ENCODE results near the gene LRRC15. TPM values are rescaled to one million over a fixed set of nuclear protein-coding genes. Genes with fewer than 3 reads are reported as not detected.
A peak's percentile ranks its signal among the peaks of the same experiment; 100 is the strongest.

The LRRC15 gene
- total RNA-seq, 8 experiments from 2014 or later, result 0.05 to 0.71 (median 0.21) TPM

- no peak overlapping the region for H3K27ac ChIP-seq
- H3K4me1 ChIP-seq (replicated peaks in 1 of 2), result peaks cover 21 to 50% of the 10 kb centered on the region in 2 donors
- H3K4me3 ChIP-seq, result no peak overlapping the region
- no peak for ATAC-seq (replicated peaks in 6 of 8)
- 45 to 83% (median 60%) methylated on average over 1 to 4 of the region's 5 CpGs; no CpG with 5 or more reads in 4 of the 10 experiments for WGBS, 10 experiments
- in situ Hi-C loops (cut with MboI; ENCODE audit: low pct_unique_long_range_greater_than_20kb in 2 of 9, low sequenced_read_pairs in 9 of 9, unreplicated experiment in 9 of 9), result loop anchor here in 6 of 9 experiments (10.0 to 25.0 kb wide), 6 partner anchors 183 to 658 kb away; partner anchors contain the start of gene HES1 (in 2 of the 6)
Observed at GRCh38 chr3:194320100-194320499, 49.4 kb downstream of the LRRC15 start.

DNA sequence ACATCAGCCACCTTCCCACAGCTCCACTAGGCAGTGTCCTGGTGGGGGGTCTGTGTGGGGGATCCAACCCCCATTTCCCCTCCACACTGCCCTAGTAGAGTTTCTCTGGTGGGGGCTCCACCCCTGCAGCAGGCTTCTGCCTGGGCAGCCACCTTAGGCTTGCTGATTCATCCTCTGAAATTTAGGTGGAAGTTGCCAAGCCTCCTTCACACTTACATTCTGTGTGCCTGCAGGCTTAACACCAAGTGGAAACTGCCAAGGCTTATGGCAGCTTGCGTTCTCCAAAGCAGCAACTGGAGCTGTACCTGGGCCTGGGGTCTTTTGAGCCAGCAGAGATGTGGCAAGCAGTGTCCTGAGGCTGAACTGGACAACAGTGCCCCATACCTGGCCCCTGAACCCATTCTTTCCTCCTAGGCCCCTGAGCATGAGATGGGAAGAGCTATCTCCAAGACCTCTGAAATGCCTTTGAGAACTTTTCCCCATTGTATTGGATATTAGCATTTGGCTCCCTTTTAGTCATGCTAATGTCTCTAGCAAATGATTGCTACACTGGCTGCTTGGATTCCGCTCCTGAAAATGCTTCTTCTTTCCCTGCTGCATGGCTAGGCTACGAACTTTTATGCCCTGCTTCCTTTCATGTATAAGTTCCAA is 50.9 kb downstream of the LRRC15 start:
- 39 to 100% (median 76%) methylated on average over 1 to 3 of the region's 3 CpGs; no CpG with 5 or more reads in 1 of the 10 experiments for WGBS, 10 experiments
- Histone ChIP-seq H3K4me1 (replicated peaks in 1 of 2) (peaks cover 14 to 44% of the 10 kb centered on the region in 2 donors), H3K27ac (no peak overlapping the region), H3K4me3 (no peak overlapping the region)
- ATAC-seq (replicated peaks in 6 of 8), result no peak
- in situ Hi-C loops (cut with MboI; ENCODE audit: low pct_unique_long_range_greater_than_20kb in 2 of 9, low sequenced_read_pairs in 9 of 9, unreplicated experiment in 9 of 9), result loop anchor here in 8 of 9 experiments (5.0 to 25.0 kb wide), 9 partner anchors 174 to 656 kb away; partner anchors contain the start of gene HES1 (in 2 of the 8)

DNA sequence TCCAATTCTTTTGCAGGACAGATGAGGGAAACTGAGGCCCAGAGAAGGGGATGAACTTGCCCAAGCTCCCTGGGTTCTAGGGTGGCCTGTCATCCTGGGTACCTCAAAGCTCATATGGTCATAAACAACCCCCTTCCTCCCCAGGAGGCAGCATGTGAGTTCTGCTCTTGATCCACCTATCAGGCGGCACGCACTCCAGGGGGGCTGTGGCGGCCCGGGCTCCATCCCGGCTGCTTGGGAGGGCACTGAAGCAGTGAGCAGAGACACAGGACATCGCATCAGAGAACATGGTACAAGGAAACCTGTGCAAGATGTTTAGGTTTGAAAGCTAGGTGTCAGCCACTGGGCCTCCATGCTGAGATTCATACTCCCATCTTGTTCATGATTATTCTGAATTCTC is 52.6 kb downstream of the LRRC15 start:
- no peak for ATAC-seq (replicated peaks in 6 of 8)
- H3K27ac ChIP-seq, result no peak overlapping the region
- peaks cover 24 to 42% of the 10 kb centered on the region in 2 donors for H3K4me1 ChIP-seq (replicated peaks in 1 of 2)
- no peak overlapping the region for H3K4me3 ChIP-seq
- in situ Hi-C loops (cut with MboI; ENCODE audit: low pct_unique_long_range_greater_than_20kb in 2 of 9, low sequenced_read_pairs in 9 of 9, unreplicated experiment in 9 of 9), result loop anchor here in 8 of 9 experiments (5.0 to 25.0 kb wide), 9 partner anchors 172 to 655 kb away; partner anchors contain the start of gene HES1 (in 2 of the 8)
- WGBS, 10 experiments, result 87 to 100% (median 98%) methylated on average over 1 to 6 of the region's 6 CpGs; no CpG with 5 or more reads in 7 of the 10 experiments

DNA sequence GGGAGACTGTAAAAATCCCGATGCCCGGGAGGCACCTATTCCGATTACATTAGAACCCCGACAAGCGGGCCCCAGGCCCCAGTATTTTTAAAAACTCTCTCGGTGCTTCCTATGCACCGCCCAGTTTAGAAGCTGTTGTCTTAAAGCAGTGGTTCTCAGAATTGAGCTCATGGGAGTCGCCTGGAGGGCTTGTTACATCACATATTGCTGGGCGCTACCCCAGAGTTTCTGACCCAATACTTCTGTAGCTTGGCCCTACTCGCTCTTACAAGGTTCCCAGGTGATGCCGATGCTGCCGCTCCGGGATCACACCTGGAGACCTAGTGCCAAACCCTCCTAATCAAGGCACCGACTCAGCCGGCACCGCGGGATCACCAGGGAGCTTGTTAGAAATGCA is 53.6 kb downstream of the LRRC15 start:
- peaks cover 24 to 32% of the 10 kb centered on the region in 2 donors for H3K4me1 ChIP-seq (replicated peaks in 1 of 2)
- 3 to 87% (median 30%) methylated on average over 2 to 14 of the region's 17 CpGs; no CpG with 5 or more reads in 1 of the 10 experiments for WGBS, 10 experiments
- in situ Hi-C loops (cut with MboI; ENCODE audit: low pct_unique_long_range_greater_than_20kb in 2 of 9, low sequenced_read_pairs in 9 of 9, unreplicated experiment in 9 of 9), result loop anchor here in 8 of 9 experiments (5.0 to 25.0 kb wide), 9 partner anchors 171 to 654 kb away; partner anchors contain the start of gene HES1 (in 2 of the 8)
- ATAC-seq (replicated peaks in 6 of 8), result peak; percentile 1 to 54 (median 7)
- H3K4me3 ChIP-seq, result peak overlapping the region in 3 of 5 donors; percentile 10 to 21 (median 16)
- no peak overlapping the region for H3K27ac ChIP-seq

GRCh38 chr3:194315088-194315964 is 54.2 kb downstream of the LRRC15 start:
- H3K27ac ChIP-seq, result peak overlapping the region in 1 of 2 donors; percentile 33

DNA sequence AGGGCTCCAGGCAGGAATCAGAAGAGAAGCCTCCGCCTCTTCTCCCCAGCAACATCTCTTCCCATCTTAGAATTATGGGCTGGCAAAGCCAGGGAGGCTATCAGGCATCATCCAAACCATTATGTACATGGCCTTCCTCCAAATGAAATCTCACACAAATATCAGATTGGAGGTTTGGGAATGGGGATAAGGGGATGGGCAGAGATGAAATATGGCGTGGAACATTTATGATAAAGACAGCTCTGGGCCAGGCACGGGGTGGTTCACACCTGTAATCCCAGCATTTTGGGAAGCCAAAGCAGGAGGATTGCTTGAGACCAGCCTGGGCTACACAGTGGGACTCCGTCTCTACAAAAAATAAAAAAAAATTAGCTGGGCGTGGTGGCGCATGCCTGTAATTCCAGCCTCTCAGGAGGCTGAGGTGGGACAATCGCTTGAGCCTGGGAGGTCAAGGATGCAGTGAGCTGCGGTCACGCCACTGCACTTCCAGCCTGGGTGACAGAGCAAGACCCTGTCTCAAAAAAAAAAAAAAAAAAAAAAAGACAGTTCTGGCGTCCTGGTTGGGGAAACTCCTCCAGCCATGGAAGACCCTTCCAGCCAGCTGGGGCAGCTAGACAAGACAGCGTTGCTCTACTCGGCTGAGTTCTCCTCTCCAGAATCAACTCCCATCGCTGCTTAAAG is 55.0 kb downstream of the LRRC15 start:
- ATAC-seq (replicated peaks in 6 of 8), result no peak
- in situ Hi-C loops (cut with MboI; ENCODE audit: low pct_unique_long_range_greater_than_20kb in 2 of 9, low sequenced_read_pairs in 9 of 9, unreplicated experiment in 9 of 9), result loop anchor here in 8 of 9 experiments (5.0 to 25.0 kb wide), 9 partner anchors 170 to 652 kb away; partner anchors contain the start of gene HES1 (in 2 of the 8)

More at GRCh38 chr3:194315088-194315964, 54.2 kb downstream of the LRRC15 start:
- ATAC-seq (replicated peaks in 6 of 8), result peak; percentile 84 to 90 (median 87)
- WGBS, 10 experiments, result 0 to 57% (median 13%) methylated on average over 2 to 36 of the region's 54 CpGs; no CpG with 5 or more reads in 1 of the 10 experiments
- peaks cover 24 to 26% of the 10 kb centered on the region in 2 donors for H3K4me1 ChIP-seq (replicated peaks in 1 of 2)
- in situ Hi-C loops (cut with MboI; ENCODE audit: low pct_unique_long_range_greater_than_20kb in 2 of 9, low sequenced_read_pairs in 9 of 9, unreplicated experiment in 9 of 9), result loop anchor here in 8 of 9 experiments (5.0 to 25.0 kb wide), 9 partner anchors 171 to 653 kb away; partner anchors contain the start of gene HES1 (in 2 of the 8)
- peak overlapping the region; percentile 0 to 21 (median 14) for H3K4me3 ChIP-seq

DNA sequence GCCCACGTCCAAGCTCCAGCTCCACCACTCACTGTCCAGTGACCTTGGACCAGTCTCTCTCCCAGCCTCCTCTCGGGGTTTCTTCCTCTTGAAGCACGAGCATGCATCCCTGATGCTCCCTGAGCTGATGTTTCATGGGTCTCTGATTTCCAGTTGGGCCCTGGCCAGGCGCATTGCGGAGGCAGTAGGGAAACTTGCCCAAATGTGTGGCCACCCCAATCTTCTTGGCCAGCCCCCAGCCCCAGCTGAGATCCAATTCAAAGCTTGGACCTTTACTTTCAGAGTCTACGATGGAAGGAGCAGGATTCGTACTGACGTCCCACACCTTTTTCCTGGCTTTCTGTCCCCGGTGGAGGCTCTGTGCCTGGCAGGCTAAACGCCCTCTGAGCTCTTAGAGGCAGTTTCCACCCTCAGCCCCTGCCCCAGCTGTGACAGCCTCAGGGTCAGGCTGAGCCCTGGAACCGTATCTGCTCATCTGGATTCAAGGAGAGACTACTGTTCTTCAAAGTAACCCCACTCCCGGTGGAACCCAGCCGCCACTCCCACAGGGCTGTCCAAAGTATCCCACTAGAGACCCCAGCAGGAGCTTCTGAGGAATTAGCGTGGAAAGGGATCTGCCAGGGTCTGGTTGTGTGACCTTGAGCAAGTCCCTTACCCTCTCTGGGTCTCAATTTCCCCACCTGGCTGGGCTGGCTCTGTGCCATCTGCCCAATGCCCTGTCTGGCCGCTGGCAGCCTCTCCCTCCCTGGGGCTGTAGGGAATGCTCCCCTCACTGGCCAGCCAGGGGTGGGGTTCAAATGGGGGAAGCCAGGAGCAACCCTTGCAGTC is 55.8 kb downstream of the LRRC15 start:
- in situ Hi-C loops (cut with MboI; ENCODE audit: low pct_unique_long_range_greater_than_20kb in 2 of 9, low sequenced_read_pairs in 9 of 9, unreplicated experiment in 9 of 9), result loop anchor here in 8 of 9 experiments (10.0 to 25.0 kb wide), 8 partner anchors 169 to 651 kb away; partner anchors contain the start of gene HES1 (in 2 of the 8)
- H3K4me1 ChIP-seq (replicated peaks in 1 of 2), result peaks cover 24 to 25% of the 10 kb centered on the region in 2 donors
- no peak overlapping the region for H3K4me3 ChIP-seq
- no peak for ATAC-seq (replicated peaks in 6 of 8)
- 0 to 100% (median 73%) methylated on average over 1 to 9 of the region's 15 CpGs; no CpG with 5 or more reads in 2 of the 10 experiments for WGBS, 10 experiments
- no peak overlapping the region for H3K27ac ChIP-seq

More for the DNA sequence above, 55.0 kb downstream of the LRRC15 start:
- H3K4me3 ChIP-seq, result no peak overlapping the region
- peaks cover 24% of the 10 kb centered on the region in 2 donors for H3K4me1 ChIP-seq (replicated peaks in 1 of 2)
- 58 to 93% (median 70%) methylated on average over 2 to 6 of the region's 13 CpGs; no CpG with 5 or more reads in 1 of the 10 experiments for WGBS, 10 experiments
- peak overlapping the region in 1 of 2 donors; percentile 33 for H3K27ac ChIP-seq

DNA sequence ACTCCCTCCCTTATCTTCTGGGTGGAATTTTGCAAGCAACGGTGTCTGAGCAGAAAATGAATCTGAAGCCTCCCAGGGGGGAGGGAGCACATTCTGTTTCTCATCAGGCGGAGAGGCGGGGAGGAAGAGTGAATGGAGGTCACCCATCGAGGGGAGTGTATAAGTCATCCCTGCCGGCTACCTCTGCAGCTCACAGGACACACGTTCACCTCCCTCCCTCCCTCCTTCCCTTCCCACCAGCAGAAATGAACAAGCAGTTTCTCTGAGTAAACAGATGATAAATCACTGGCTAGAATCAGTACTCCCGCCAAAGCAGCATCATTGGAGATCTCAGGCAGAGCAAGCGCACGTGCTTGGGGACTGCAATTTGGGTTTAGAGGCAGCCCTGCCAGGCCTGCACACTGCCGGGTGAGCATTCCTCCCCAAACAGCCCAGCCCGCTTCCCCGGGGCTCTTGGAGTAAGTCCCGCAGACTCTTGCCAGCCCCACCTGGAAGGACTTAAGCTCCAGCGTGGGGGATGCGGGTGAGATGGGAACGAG is 56.7 kb downstream of the LRRC15 start:
- Histone ChIP-seq H3K27ac (no peak overlapping the region), H3K4me3 (no peak overlapping the region), H3K4me1 (replicated peaks in 1 of 2) (peaks cover 24 to 27% of the 10 kb centered on the region in 2 donors)
- 6 to 50% (median 35%) methylated on average over 2 to 9 of the region's 16 CpGs; no CpG with 5 or more reads in 4 of the 10 experiments for WGBS, 10 experiments
- peak in 6 of 8 experiments; percentile 10 to 84 (median 76) for ATAC-seq (replicated peaks in 6 of 8)
- in situ Hi-C loops (cut with MboI; ENCODE audit: low pct_unique_long_range_greater_than_20kb in 2 of 9, low sequenced_read_pairs in 9 of 9, unreplicated experiment in 9 of 9), result loop anchor here in 8 of 9 experiments (10.0 to 25.0 kb wide), 8 partner anchors 168 to 651 kb away; partner anchors contain the start of gene HES1 (in 2 of the 8)

DNA sequence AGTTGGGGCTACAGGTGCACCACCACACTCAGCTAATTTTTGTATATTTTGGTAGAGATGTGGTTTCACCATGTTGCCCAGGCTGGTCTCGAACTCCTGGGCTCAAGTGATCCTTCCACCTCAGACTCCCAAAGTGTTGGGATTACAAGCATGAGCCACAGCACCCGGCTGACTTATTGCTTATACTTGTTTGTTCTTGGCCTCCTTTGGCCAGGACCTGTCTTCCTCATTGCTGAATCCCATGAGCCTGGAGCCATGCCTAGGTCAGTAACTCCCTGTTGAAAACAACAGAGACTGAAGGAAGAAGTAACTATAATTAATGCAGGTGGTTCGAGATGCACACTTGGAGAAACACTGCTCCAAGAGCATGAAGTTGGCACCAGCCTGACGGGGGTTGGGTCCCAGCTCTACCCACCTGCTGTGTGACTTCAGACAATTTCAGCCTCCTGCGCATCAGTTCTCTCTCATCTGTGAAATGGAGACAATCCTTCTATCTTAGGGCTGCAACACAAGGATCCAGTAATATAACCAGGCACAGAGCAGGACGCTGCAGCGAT is 57.3 kb downstream of the LRRC15 start:
- H3K4me3 ChIP-seq, result no peak overlapping the region
- 23 to 94% (median 68%) methylated on average over 1 to 6 of the region's 7 CpGs; no CpG with 5 or more reads in 2 of the 10 experiments for WGBS, 10 experiments
- in situ Hi-C loops (cut with MboI; ENCODE audit: low pct_unique_long_range_greater_than_20kb in 2 of 9, low sequenced_read_pairs in 9 of 9, unreplicated experiment in 9 of 9), result loop anchor here in 8 of 9 experiments (10.0 to 25.0 kb wide), 8 partner anchors 167 to 650 kb away; partner anchors contain the start of gene HES1 (in 2 of the 8)
- ATAC-seq (replicated peaks in 6 of 8), result no peak
- no peak overlapping the region for H3K27ac ChIP-seq
- H3K4me1 ChIP-seq (replicated peaks in 1 of 2), result peaks cover 24 to 27% of the 10 kb centered on the region in 2 donors

DNA sequence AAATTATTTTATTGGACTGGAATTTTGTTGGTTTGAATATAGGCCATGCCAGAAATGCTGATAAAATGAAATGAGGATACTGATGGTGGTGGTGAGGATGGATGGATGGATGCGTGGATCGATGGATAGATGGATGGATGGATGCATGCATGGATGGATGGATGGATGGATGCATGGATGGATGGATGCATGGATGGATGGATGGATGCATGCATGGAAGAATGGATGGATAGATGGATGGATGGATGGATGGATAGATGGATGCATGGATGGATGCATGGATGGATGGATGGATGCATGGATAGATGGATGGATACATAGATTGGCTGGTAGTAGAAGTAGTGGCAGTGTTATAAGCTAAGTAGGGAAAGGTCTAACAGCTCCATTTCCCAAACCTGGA is 58.5 kb downstream of the LRRC15 start:
- H3K27ac ChIP-seq, result no peak overlapping the region
- H3K4me3 ChIP-seq, result no peak overlapping the region
- no peak for ATAC-seq (replicated peaks in 6 of 8)
- peaks cover 32 to 38% of the 10 kb centered on the region in 2 donors for H3K4me1 ChIP-seq (replicated peaks in 1 of 2)
- 82 to 100% (median 100%) methylated on average over 2 of the region's 2 CpGs; no CpG with 5 or more reads in 1 of the 10 experiments for WGBS, 10 experiments
- in situ Hi-C loops (cut with MboI; ENCODE audit: low pct_unique_long_range_greater_than_20kb in 2 of 9, low sequenced_read_pairs in 9 of 9, unreplicated experiment in 9 of 9), result loop anchor here in 8 of 9 experiments (10.0 to 25.0 kb wide), 8 partner anchors 166 to 649 kb away; partner anchors contain the start of gene HES1 (in 2 of the 8)
